Naive thymus-derived CD4-positive, alpha-beta T cell (primary cell): ENCODE measurements around the gene ADAM30. TPM values are rescaled to one million over a fixed set of nuclear protein-coding genes. Genes with fewer than 3 reads are reported as not detected.

Experiments
- ATAC-seq: fragments of 150-1000 bp; cut with Tn5 transposase; 2 replicates; pipeline ENCODE4 v1.10.0; 2021; ENCODE audit warnings: mild to moderate bottlenecking, moderate library complexity
- CTCF ChIA-PET: fragments of 350-600 bp; sonication (Branson Sonifier 250); formaldehyde crosslinking; loops from one replicate; lab custom pipeline; 2021; ENCODE audit warnings: antibody characterized with exemption; lab: Charles Lee
- POLR2A ChIA-PET: fragments of 350-600 bp; sonication (Branson Sonifier 250); formaldehyde crosslinking; loops from one replicate; lab custom pipeline; 2021; ENCODE audit warnings: antibody characterized with exemption, inconsistent platforms; lab: Charles Lee
- DNase-seq, 9 donors: peaks; one replicate each; pipeline versions ENCODE4 v3.0.0 to v3.0.0-alpha.2; 2020 to 2022; ENCODE audit warnings: mixed read lengths in 1 of 9
- H3K27ac ChIP-seq: one replicate; pipeline ENCODE4 v1.7.0; 2013; ENCODE audit warnings: mild to moderate bottlenecking, low read depth, low read length, moderate library complexity
- H3K27me3 ChIP-seq, 2 donors: one replicate each; pipeline ENCODE4 v1.7.0; 2013; ENCODE audit warnings: low read length in 2 of 2, mild to moderate bottlenecking in 2 of 2, moderate library complexity in 2 of 2; ENCODE audit not compliant: control insufficient read depth in 2 of 2, insufficient read depth in 2 of 2
- H3K36me3 ChIP-seq, 3 experiments: 1 replicate in 2 of 3; 2 replicates in 1 of 3; pipeline ENCODE4 v1.7.0; 2013; ENCODE audit warnings: low read length in 3 of 3, mild to moderate bottlenecking in 3 of 3, moderate library complexity in 1 of 3; ENCODE audit not compliant: insufficient read depth in 3 of 3, control insufficient read depth in 2 of 3
- H3K4me1 ChIP-seq, 2 donors: one replicate each; pipeline ENCODE4 v1.7.0; 2013; ENCODE audit warnings: low read length in 2 of 2, mild to moderate bottlenecking in 2 of 2, moderate library complexity in 1 of 2; ENCODE audit not compliant: control insufficient read depth in 2 of 2, insufficient read depth in 2 of 2
- H3K4me3 ChIP-seq: 2 replicates; pipeline ENCODE4 v1.7.0; 2013; ENCODE audit warnings: mild to moderate bottlenecking, low read length
- H3K9me3 ChIP-seq, 3 experiments: 1 replicate in 2 of 3; 2 replicates in 1 of 3; pipeline ENCODE4 v1.7.0; 2013; ENCODE audit warnings: low read length in 3 of 3; ENCODE audit not compliant: control insufficient read depth in 2 of 3
- H3K27ac Mint-ChIP-seq, 9 donors: one replicate each; pipeline ENCODE4 v1.8.0; 2020 to 2022; ENCODE audit warnings: mixed read lengths in 9 of 9, mild to moderate bottlenecking in 8 of 9, moderate library complexity in 5 of 9, inconsistent platforms in 2 of 9
- H3K27me3 Mint-ChIP-seq, 5 donors: one replicate each; pipeline ENCODE4 v1.8.0; 2021 to 2022; ENCODE audit warnings: mixed read lengths in 5 of 5, mild to moderate bottlenecking in 1 of 5
- H3K36me3 Mint-ChIP-seq, 5 donors: one replicate each; pipeline ENCODE4 v1.8.0; 2020 to 2022; ENCODE audit warnings: mixed read lengths in 5 of 5, mild to moderate bottlenecking in 3 of 5, inconsistent platforms in 1 of 5
- H3K4me1 Mint-ChIP-seq, 7 donors: one replicate each; pipeline ENCODE4 v1.8.0; 2020 to 2022; ENCODE audit warnings: mixed read lengths in 7 of 7, mild to moderate bottlenecking in 3 of 7, inconsistent platforms in 1 of 7
- H3K4me3 Mint-ChIP-seq, 10 donors: one replicate each; pipeline ENCODE4 v1.8.0; 2020 to 2022; ENCODE audit warnings: mild to moderate bottlenecking in 10 of 10, mixed read lengths in 10 of 10, moderate library complexity in 6 of 10, inconsistent platforms in 2 of 10
- H3K9me3 Mint-ChIP-seq, 11 donors: one replicate each; pipeline ENCODE4 v1.8.0; 2020 to 2022; ENCODE audit warnings: mixed read lengths in 11 of 11, mild to moderate bottlenecking in 4 of 11, inconsistent platforms in 1 of 11, moderate library complexity in 1 of 11
- intact Hi-C, 2 donors: fragments of 100-400 bp; cut with micrococcal nuclease; formaldehyde crosslinking; loops; one replicate each; pipeline ENCODE4 v1.15.1; 2023
- polyA plus RNA-seq, 2 donors: library from polyadenylated mRNA; unstranded; fragments of 300-500 nt; fragmentation: Illumina TruSeq; gene quantifications; one replicate each; pipeline ENCODE4 v1.2.3, GENCODE V29; 2021
- total RNA-seq, 6 experiments: library from RNA in 5 of 6; stranded (reverse) in 5 of 6; gene quantifications; 1 replicate in 5 of 6; 2 replicates in 1 of 6; pipeline ENCODE4 v1.2.3 and lab custom pipeline; 2021 to 2026

ADAM30 gene
- total and polyA plus RNA-seq, 7 experiments from 2014 or later: 0.20 TPM; not detected in 6

DNA sequence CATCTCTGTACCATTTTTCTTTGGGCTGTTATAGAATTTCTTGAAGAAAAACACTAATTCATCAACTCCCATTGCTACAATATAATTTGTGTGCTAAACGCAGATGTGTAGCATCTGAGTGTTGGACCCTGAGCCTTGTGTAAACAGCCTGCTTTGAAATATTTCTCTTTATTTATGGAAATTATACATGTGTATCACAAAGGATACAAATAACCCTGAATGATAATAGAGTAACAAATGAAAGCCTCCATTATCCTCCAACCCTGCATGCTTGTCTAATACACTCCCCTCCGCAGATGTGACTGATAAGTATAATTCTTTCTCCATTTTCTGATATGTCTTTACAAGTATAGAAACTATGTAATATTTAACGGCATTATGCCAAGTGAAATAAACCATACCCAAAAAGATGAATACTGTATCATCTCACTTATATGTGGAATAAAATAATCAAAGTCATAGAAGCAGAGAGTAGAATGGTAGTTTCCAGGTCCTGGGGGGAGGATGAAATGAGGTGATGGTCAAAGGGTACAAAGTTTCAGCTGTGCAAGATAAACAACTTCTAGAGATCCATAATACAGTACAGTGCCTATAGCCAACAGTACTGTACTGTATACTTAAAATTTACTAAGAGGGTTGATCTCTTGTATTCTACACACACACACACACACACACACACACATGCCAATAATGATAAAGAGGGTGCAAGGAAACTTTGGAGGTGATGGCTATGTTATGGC, 2.8 kb upstream of the ADAM30 start:
- H3K4me1 Mint-ChIP-seq: peaks cover 0 to 11% (median 0%) of the 10 kb centered on the region in 7 donors
- peaks cover 0 to 31% (median 4%) of the 10 kb centered on the region in 5 donors for H3K27me3 Mint-ChIP-seq
- no peak for ATAC-seq
- H3K9me3 Mint-ChIP-seq: peaks cover 0 to 8% (median 0%) of the 10 kb centered on the region in 11 donors
- POLR2A ChIA-PET: no interaction called here
- Histone ChIP-seq H3K9me3 (no peaks in the 10 kb centered on the region), H3K4me1 (no peaks in the 10 kb centered on the region), H3K27ac (no peak overlapping the region), H3K27me3 (no peaks in the 10 kb centered on the region), H3K36me3 (no peaks in the 10 kb centered on the region), H3K4me3 (no peak overlapping the region)
- H3K4me3 Mint-ChIP-seq: no peak overlapping the region
- no peak overlapping the region for H3K27ac Mint-ChIP-seq
- intact Hi-C loops: no loop called here
- DNase-seq: no peak
- CTCF ChIA-PET: no interaction called here
- H3K36me3 Mint-ChIP-seq: peaks cover 0 to 3% (median 0%) of the 10 kb centered on the region in 5 donors

DNA sequence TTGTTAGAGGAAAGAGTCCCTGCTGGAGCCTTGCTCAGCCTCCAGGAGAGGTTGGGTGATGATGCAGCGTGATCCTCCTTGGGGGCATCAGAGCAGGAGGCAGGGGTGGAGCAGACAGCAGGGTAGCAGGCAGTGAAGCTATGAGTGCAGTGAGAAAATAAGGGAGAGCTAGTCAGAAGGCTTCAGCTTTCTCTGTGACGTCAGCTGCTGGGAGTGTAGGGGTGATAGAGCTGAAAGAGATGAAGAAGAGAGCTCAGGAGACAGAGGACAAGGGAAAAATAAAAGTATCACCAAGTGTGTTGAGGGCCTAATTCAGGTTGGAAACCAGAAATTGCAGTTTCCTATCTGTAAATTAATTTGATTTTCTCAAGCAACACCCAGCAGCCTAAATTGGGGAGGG, 2.2 kb upstream of the ADAM30 start:
- H3K4me3 Mint-ChIP-seq: no peak overlapping the region
- H3K27ac Mint-ChIP-seq: no peak overlapping the region
- Histone ChIP-seq H3K9me3 (no peaks in the 10 kb centered on the region), H3K36me3 (no peaks in the 10 kb centered on the region), H3K4me1 (no peaks in the 10 kb centered on the region), H3K27me3 (no peaks in the 10 kb centered on the region), H3K4me3 (no peak overlapping the region), H3K27ac (no peak overlapping the region)
- ATAC-seq (no peak), DNase-seq (no peak)
- ChIA-PET CTCF (no interaction called here), POLR2A (no interaction called here)
- peaks cover 0 to 2% (median 0%) of the 10 kb centered on the region in 5 donors for H3K36me3 Mint-ChIP-seq
- intact Hi-C loops: no loop called here
- H3K4me1 Mint-ChIP-seq: peaks cover 0 to 17% (median 5%) of the 10 kb centered on the region in 7 donors
- H3K27me3 Mint-ChIP-seq: peaks cover 0 to 24% (median 4%) of the 10 kb centered on the region in 5 donors
- H3K9me3 Mint-ChIP-seq: peaks cover 0 to 2% (median 0%) of the 10 kb centered on the region in 11 donors

DNA sequence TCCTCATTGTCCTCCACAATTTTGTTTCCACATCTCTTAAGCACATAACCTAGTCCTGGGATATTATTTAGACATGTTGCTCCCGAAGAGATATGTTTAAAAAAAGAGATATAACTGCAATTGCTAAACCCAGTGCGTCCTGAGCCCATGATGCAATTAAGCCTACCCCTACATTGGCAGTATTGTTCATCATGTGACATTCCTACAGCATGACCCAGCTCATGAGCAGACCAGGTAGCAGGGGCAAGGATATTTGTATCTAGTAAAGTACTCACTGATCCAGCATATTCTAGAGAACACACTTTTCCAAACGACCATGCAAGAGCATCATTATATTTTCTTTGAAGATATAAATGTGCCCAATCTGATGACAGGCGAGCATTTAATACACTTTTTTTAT, 1.2 kb downstream of the ADAM30 start:
- peaks cover 0 to 8% (median 0%) of the 10 kb centered on the region in 5 donors for H3K36me3 Mint-ChIP-seq

GRCh38 chr1:119893827-119894700, 2.3 kb downstream of the ADAM30 start:
- H3K4me3 Mint-ChIP-seq: peak overlapping the region in 1 of 10 donors; percentile 62
- peaks cover 0 to 12% (median 0%) of the 10 kb centered on the region in 5 donors for H3K36me3 Mint-ChIP-seq
- ChIA-PET POLR2A (no interaction called here), CTCF (interaction anchor here (2.3 kb wide), 1 partner anchor 11 kb away, joined by 5 read pairs; no protein-coding TSS in a partner anchor)
- peaks cover 0 to 44% (median 8%) of the 10 kb centered on the region in 7 donors for H3K4me1 Mint-ChIP-seq
- H3K4me3 ChIP-seq: no peak overlapping the region
- no peaks in the 10 kb centered on the region for H3K9me3 ChIP-seq
- H3K27ac Mint-ChIP-seq: peak overlapping the region in 1 of 9 donors; percentile 80
- H3K4me1 ChIP-seq: no peaks in the 10 kb centered on the region
- no peaks in the 10 kb centered on the region for H3K27me3 ChIP-seq
- ATAC-seq (no peak), DNase-seq (no peak)
- peaks cover 0 to 4% (median under 1%) of the 10 kb centered on the region in 11 donors for H3K9me3 Mint-ChIP-seq
- H3K36me3 ChIP-seq: no peaks in the 10 kb centered on the region
- H3K27me3 Mint-ChIP-seq: peaks cover 4 to 16% (median 9%) of the 10 kb centered on the region in 5 donors
- intact Hi-C loops: no loop called here
- no peak overlapping the region for H3K27ac ChIP-seq

More for the DNA sequence above, 1.2 kb downstream of the ADAM30 start:
- Histone ChIP-seq H3K27me3 (no peaks in the 10 kb centered on the region), H3K4me1 (no peaks in the 10 kb centered on the region), H3K9me3 (no peaks in the 10 kb centered on the region), H3K27ac (no peak overlapping the region), H3K36me3 (no peaks in the 10 kb centered on the region), H3K4me3 (no peak overlapping the region)
- POLR2A ChIA-PET: no interaction called here
- H3K9me3 Mint-ChIP-seq: peaks cover 0 to under 1% (median 0%) of the 10 kb centered on the region in 11 donors
- no peak overlapping the region for H3K27ac Mint-ChIP-seq
- ATAC-seq: no peak
- intact Hi-C loops: no loop called here
- DNase-seq: no peak
- H3K4me3 Mint-ChIP-seq: no peak overlapping the region
- peaks cover 4 to 10% (median 6%) of the 10 kb centered on the region in 5 donors for H3K27me3 Mint-ChIP-seq
- CTCF ChIA-PET: no interaction called here
- peaks cover 0 to 44% (median 8%) of the 10 kb centered on the region in 7 donors for H3K4me1 Mint-ChIP-seq

- Histone ChIP-seq H3K9me3 (no peaks in the 10 kb centered on the region), H3K4me3 (no peak overlapping the region), H3K27me3 (no peaks in the 10 kb centered on the region), H3K36me3 (no peaks in the 10 kb centered on the region), H3K4me1 (no peaks in the 10 kb centered on the region), H3K27ac (no peak overlapping the region)
- Mint-ChIP-seq H3K4me1 (peaks cover 0 to 44% (median 8%) of the 10 kb centered on the region in 7 donors), H3K36me3 (peaks cover 3 to 20% (median 7%) of the 10 kb centered on the region in 5 donors), H3K4me3 (peak overlapping the region in 1 of 10 donors; percentile 62), H3K27ac (peak overlapping the region in 1 of 9 donors; percentile 80), H3K9me3 (peaks cover 1 to 9% (median 7%) of the 10 kb centered on the region in 11 donors), H3K27me3 (peaks cover 6 to 23% (median 16%) of the 10 kb centered on the region in 5 donors)
- ChIA-PET CTCF (interaction anchor here (2.3 kb wide), 1 partner anchor 10 kb away, joined by 5 read pairs; no protein-coding TSS in a partner anchor), POLR2A (no interaction called here)
- DNase-seq (no peak), ATAC-seq (no peak)
- intact Hi-C loops: no loop called here
Measured at GRCh38 chr1:119893238-119893791, 3.0 kb downstream of the ADAM30 start.

DNA sequence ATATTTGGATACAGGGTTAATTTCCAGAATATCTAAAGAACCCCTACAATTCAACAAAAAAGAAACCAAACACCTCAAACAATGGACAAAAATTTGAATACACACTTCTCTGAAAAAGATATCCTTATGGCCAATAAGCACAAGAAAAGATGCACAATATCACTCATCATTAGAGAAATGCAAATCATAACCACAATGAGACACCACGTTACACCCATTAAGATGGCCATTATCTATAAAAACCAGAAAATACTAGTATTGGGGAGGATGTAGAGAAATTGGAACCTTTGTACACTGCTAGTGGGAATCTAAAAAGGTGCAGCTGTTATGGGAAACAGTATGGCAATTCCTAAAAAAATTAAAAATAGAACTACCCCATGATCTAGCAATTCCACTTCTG, 4.9 kb downstream of the ADAM30 start:
- H3K4me1 Mint-ChIP-seq: peaks cover 0 to 44% (median 8%) of the 10 kb centered on the region in 7 donors
- ChIA-PET CTCF (interaction anchor here (2.3 kb wide), 1 partner anchor 8 kb away, joined by 5 read pairs; no protein-coding TSS in a partner anchor), POLR2A (no interaction called here)
- DNase-seq (no peak), ATAC-seq (no peak)
- no peaks in the 10 kb centered on the region for H3K36me3 ChIP-seq
- H3K27ac Mint-ChIP-seq: no peak overlapping the region
- no peak overlapping the region for H3K27ac ChIP-seq
- H3K4me3 Mint-ChIP-seq: no peak overlapping the region
- peaks cover 5 to 27% (median 8%) of the 10 kb centered on the region in 5 donors for H3K36me3 Mint-ChIP-seq
- peaks cover 6 to 29% (median 22%) of the 10 kb centered on the region in 5 donors for H3K27me3 Mint-ChIP-seq
- H3K9me3 ChIP-seq: no peaks in the 10 kb centered on the region
- intact Hi-C loops: no loop called here
- H3K9me3 Mint-ChIP-seq: peaks cover 4 to 17% (median 12%) of the 10 kb centered on the region in 11 donors
- no peaks in the 10 kb centered on the region for H3K4me1 ChIP-seq
- H3K4me3 ChIP-seq: no peak overlapping the region
- H3K27me3 ChIP-seq: no peaks in the 10 kb centered on the region
